HG03354 (cell line): ENCODE results near the gene PHEX.

ENCODE experiments used
- ATAC-seq: cut with Tn5 transposase; IDR thresholded peaks from one replicate; pipeline ENCODE4 v1.9.1; 2021; ENCODE audit warnings: mild to moderate bottlenecking; ENCODE audit not compliant: unreplicated experiment, poor library complexity, severe bottlenecking

PHEX gene

GRCh38 chrX:22032084-22032483, at the start of gene PHEX:
PHEX (plus strand) TSS chrX:22032325; CDS start chrX:22033006, 681 bp downstream.
- ATAC-seq, result no peak

GRCh38 chrX:21985332-21985777, 46.8 kb upstream of the PHEX start:
- ATAC-seq, result peak; percentile 93

GRCh38 chrX:21986596-21986995, 45.5 kb upstream of the PHEX start:
- ATAC-seq, result no peak

- ATAC-seq, result peak; percentile 40
Observed at GRCh38 chrX:21989384-21989783, 42.7 kb upstream of the PHEX start.

DNA sequence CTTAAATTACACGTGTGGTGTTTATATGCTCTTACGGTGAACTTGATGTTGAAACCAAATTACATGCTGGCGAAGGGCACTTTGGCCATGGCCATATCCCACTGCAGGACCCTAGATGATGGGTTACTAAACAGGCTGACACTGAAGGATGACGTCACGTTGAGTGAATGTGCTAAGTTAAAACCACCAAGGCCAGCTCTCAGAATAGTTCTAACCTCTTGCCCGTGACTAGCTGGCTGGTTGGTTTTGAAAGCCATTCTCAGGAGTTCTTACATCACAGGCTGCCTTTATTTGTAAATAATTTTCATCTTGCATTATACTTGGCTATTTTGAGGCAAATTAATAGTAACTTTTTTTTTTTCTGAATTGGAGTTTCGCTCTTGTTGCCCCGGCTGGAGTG, 41.3 kb upstream of the PHEX start:
- no peak for ATAC-seq

GRCh38 chrX:21991504-21991903, 40.6 kb upstream of the PHEX start:
- ATAC-seq, result no peak

DNA sequence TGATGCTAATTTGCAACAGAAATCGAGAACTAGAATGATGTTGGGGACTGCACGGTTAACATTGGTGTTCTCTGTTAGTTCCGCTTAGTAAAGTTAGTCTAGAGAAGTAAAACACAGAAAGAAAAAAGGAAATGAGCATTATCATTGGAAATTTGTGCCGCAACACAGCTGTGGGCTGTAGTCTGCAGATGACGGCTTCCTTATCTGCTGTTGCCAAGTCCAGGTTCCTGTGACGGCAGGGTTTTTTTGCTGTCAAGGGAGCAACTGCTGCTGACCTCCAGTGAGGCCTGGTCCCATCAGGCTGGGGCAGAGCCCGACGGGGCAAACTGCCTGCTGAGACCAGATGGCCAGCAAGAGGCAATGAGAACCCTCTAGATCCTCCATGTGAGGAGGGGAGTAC, 38.9 kb upstream of the PHEX start:
- peak; percentile 76 for ATAC-seq

- no peak for ATAC-seq
Observed at GRCh38 chrX:21996872-21997455, 35.2 kb upstream of the PHEX start.

GRCh38 chrX:21998037-21998436, 34.1 kb upstream of the PHEX start:
- no peak for ATAC-seq

- ATAC-seq, result no peak
Observed at GRCh38 chrX:22004866-22005265, 27.3 kb upstream of the PHEX start.

GRCh38 chrX:22012051-22012450, 20.1 kb upstream of the PHEX start:
- no peak for ATAC-seq

- ATAC-seq, result no peak
Observed at GRCh38 chrX:22012931-22013330, 19.2 kb upstream of the PHEX start.

DNA sequence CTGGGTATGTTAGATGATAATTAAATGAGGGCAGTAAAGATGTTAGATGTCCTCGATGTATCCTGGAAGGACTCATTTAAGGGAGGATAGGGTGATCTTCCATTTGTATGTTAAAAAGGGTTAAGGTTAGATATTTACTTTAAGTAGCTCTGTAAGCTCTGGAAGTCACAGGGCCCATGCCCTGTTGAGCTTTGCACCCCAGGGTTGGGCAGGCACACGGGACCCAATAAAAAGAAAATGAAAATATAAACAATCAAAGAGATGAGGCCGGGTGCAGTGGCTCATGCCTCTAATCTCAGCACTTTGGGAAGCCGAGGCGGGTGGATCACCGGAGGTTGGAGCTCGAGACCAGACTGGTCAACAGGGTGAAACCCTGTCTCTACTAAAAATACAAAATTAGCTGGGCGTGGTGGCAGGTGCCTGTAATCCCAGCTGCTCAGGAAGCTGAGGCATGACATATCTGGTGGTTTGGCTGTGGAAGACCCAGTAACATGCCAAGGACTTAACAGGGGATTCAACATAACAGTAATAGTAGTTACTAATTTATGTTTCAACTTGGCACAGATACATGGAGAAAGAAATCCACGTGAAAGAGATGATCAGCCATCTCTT, 16.9 kb upstream of the PHEX start:
- ATAC-seq, result no peak

DNA sequence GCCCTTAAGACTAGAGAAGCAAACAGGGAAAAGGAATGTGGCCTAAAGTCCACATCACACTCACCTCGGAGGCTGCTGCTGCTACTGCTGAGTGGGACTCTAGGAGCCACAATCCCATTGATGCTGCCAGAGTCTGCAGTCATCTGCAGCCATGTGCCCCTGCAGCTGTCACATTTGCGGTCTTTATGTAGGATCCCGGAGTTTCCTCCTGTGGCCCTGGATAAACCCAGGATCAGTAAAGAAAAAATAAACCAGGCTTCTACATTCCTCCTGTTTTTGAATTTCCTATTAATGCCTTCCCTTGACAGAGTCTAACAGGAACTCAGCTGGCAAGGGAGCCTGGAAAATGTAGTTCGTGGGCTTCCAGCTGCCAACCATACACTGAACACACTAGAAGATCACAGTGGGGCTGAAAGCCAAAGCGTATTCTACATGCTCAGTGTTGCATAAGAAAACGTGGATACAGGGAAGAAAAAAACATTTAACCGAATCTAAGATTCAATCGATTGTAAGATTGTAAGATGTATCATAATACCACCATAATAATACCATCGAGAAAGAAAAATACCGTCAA, 10.3 kb upstream of the PHEX start:
- no peak for ATAC-seq

DNA sequence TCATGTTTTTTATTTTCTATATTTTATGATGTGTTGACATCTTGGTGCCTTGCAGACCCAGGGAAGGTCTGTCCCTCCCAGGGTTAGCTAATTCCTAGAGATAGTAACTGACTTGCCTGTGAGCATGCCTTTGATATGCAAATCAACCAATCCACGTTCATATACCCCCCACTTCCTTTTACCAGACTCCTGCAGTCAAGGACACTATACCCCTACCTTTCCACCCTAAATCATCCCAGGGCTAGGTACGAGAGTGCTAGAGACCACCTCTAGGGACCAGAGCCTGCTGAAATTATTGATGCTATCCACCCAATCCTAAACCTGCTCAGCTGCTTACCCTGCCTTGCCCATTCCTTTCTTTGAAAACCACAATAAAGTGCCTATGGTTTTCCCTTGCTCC, 7.5 kb upstream of the PHEX start:
- no peak for ATAC-seq

- no peak for ATAC-seq
Observed at GRCh38 chrX:22025751-22026150, 6.4 kb upstream of the PHEX start.

DNA sequence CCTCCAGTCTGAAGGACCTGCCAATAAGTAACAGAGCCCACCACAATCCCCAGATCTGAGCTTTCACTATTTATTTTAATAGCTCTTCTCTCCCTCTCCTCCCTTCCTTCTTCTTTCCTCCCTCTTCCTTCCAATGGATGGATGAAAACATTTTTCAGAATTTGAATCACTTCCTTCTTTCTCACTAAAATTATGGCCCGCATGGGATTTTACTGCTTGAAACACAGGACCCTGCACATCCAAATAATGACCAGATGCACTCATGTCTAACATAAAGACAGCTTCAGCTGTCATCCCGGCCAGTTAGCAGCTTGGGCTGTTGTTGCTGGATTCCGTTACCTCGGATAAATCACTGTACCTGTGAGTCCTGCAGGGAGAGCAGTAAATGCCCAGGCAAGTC, 5.4 kb upstream of the PHEX start:
- no peak for ATAC-seq

- no peak for ATAC-seq
Observed at GRCh38 chrX:22032506-22032905, 381 bp downstream of the PHEX start.

- ATAC-seq, result no peak
Observed at GRCh38 chrX:22033818-22034217, 1.7 kb downstream of the PHEX start.

GRCh38 chrX:22035236-22035635, 3.1 kb downstream of the PHEX start:
- ATAC-seq, result no peak

DNA sequence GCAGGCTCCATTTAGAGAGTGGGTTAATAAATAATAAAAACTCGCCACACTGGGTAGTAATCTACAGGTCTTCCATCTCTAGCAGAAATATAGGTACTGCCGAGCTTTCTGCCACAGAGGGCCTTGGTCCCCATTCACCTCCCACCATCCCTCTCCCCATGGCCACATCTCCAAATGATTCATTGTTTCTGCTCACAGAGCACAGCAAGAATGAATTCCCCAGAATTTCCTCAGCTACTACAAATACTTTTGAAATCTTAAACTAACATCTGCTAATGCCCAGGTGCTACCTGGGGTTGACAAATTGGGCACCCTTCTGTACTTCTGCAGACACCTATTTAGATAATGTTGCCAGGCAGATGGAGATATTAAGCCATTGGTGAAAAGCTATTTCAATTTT, 5.1 kb downstream of the PHEX start:
- ATAC-seq, result no peak
